H9 (cell line): Measurements from ENCODE around the gene C10orf105. TPM values are rescaled to one million over a fixed set of nuclear protein-coding genes. Genes with fewer than 3 reads are reported as not detected.

ENCODE experiments used
- DNase-seq: peaks from one replicate; pipeline ENCODE4 v3.0.0-alpha.2; 2017
- H2AFZ ChIP-seq: one replicate; pipeline ENCODE4 v1.6.1; 2013; ENCODE audit warnings: mild to moderate bottlenecking, low read length, control low read depth, moderate library complexity
- H2AK5ac ChIP-seq: 2 replicates; pipeline ENCODE4 v1.6.1; 2013; ENCODE audit warnings: low read length, control low read depth, mixed read lengths; ENCODE audit not compliant: insufficient read length
- H2BK120ac ChIP-seq: one replicate; pipeline ENCODE4 v1.6.1; 2013; ENCODE audit warnings: low read depth, mild to moderate bottlenecking, low read length, control low read depth, inconsistent platforms; ENCODE audit not compliant: poor library complexity, severe bottlenecking
- H2BK12ac ChIP-seq: 2 replicates; pipeline ENCODE4 v1.6.1; 2013; ENCODE audit warnings: low read length, control low read depth, mixed read lengths, low read depth; ENCODE audit not compliant: insufficient read length
- H2BK15ac ChIP-seq: 2 replicates; pipeline ENCODE4 v1.6.1; 2013; ENCODE audit warnings: low read depth, low read length, control low read depth
- H2BK20ac ChIP-seq: one replicate; pipeline ENCODE4 v1.6.1; 2013; ENCODE audit warnings: low read depth, mild to moderate bottlenecking, low read length, control low read depth, inconsistent platforms; ENCODE audit not compliant: poor library complexity, severe bottlenecking
- H2BK5ac ChIP-seq: 2 replicates; pipeline ENCODE4 v1.6.1; 2013; ENCODE audit warnings: low read length, control low read depth, mixed read lengths; ENCODE audit not compliant: insufficient read length
- H3K14ac ChIP-seq: 2 replicates; pipeline ENCODE4 v1.6.1; 2013; ENCODE audit warnings: low read length, control low read depth; ENCODE audit not compliant: insufficient read depth
- H3K18ac ChIP-seq: 2 replicates; pipeline ENCODE4 v1.6.1; 2013; ENCODE audit warnings: low read depth, mild to moderate bottlenecking, mixed read lengths, low read length, control low read depth; ENCODE audit not compliant: insufficient read length
- H3K23ac ChIP-seq: 2 replicates; pipeline ENCODE4 v1.6.1; 2013; ENCODE audit warnings: low read length, control low read depth, mixed read lengths, low read depth; ENCODE audit not compliant: insufficient read length
- H3K23me2 ChIP-seq: 2 replicates; pipeline ENCODE4 v1.6.1; 2013; ENCODE audit warnings: low read depth, mild to moderate bottlenecking, mixed read lengths, low read length, control low read depth; ENCODE audit not compliant: insufficient read length, poor library complexity, severe bottlenecking
- H3K27ac ChIP-seq: 2 replicates; pipeline ENCODE4 v1.5.1; 2013; ENCODE audit warnings: low read length, control low read depth, mixed read lengths, low read depth; ENCODE audit not compliant: insufficient read length
- H3K27me3 ChIP-seq: 2 replicates; pipeline ENCODE4 v1.6.1; 2013; ENCODE audit warnings: low read length, control low read depth, inconsistent platforms; ENCODE audit not compliant: insufficient read depth
- H3K4ac ChIP-seq: 2 replicates; pipeline ENCODE4 v1.6.1; 2013; ENCODE audit warnings: low read depth, mild to moderate bottlenecking, control low read depth, inconsistent platforms, low read length, moderate library complexity
- H3K4me1 ChIP-seq: 2 replicates; pipeline ENCODE4 v1.6.1; 2013; ENCODE audit warnings: low read length, control low read depth, inconsistent platforms; ENCODE audit not compliant: insufficient read depth
- H3K4me2 ChIP-seq: 2 replicates; pipeline ENCODE4 v1.6.1; 2013; ENCODE audit warnings: low read length, control low read depth, mixed read lengths; ENCODE audit not compliant: insufficient read length, insufficient read depth
- H3K56ac ChIP-seq: 2 replicates; pipeline ENCODE4 v1.6.1; 2013; ENCODE audit warnings: low read depth, mild to moderate bottlenecking, mixed read lengths, low read length, control low read depth; ENCODE audit not compliant: insufficient read length
- H3K79me1 ChIP-seq: 2 replicates; pipeline ENCODE4 v1.6.1; 2013; ENCODE audit warnings: low read depth, mild to moderate bottlenecking, moderate library complexity, low read length, control low read depth, inconsistent platforms; ENCODE audit not compliant: insufficient read depth, poor library complexity, severe bottlenecking
- H3K79me2 ChIP-seq: 2 replicates; pipeline ENCODE4 v1.6.1; 2013; ENCODE audit warnings: low read length, control low read depth, inconsistent platforms; ENCODE audit not compliant: insufficient read depth
- H3K9ac ChIP-seq: 2 replicates; pipeline ENCODE4 v1.6.1; 2013; ENCODE audit warnings: low read length, control low read depth, mixed read lengths; ENCODE audit not compliant: insufficient read length; ENCODE audit errors: extremely low read depth
- H3K9me3 ChIP-seq: one replicate; pipeline ENCODE4 v1.6.1; 2013; ENCODE audit warnings: low read depth, low read length, inconsistent platforms; ENCODE audit not compliant: control insufficient read depth
- H3T11ph ChIP-seq: one replicate; pipeline ENCODE4 v1.6.1; 2013; ENCODE audit warnings: mild to moderate bottlenecking, low read length, control low read depth, inconsistent platforms
- H4K20me1 ChIP-seq: one replicate; pipeline ENCODE4 v1.6.1; 2013; ENCODE audit not compliant: control insufficient read depth, insufficient read length, insufficient read depth
- H4K5ac ChIP-seq: 2 replicates; pipeline ENCODE4 v1.6.1; 2013; ENCODE audit warnings: low read depth, mild to moderate bottlenecking, mixed read lengths, low read length, control low read depth; ENCODE audit not compliant: insufficient read length
- H4K8ac ChIP-seq: replicated peaks from 2 replicates; pipeline ENCODE4 v1.6.1; 2013; ENCODE audit warnings: low read length, control low read depth, mixed read lengths, low read depth; ENCODE audit not compliant: insufficient read length
- H4K91ac ChIP-seq: 2 replicates; pipeline ENCODE4 v1.6.1; 2013; ENCODE audit warnings: low read depth, mild to moderate bottlenecking, moderate library complexity, mixed read lengths, low read length, control low read depth; ENCODE audit not compliant: insufficient read length
- H3K27ac Mint-ChIP-seq, 3 experiments: 2 replicates in 2 of 3; 3 replicates in 1 of 3; pipeline ENCODE4 v1.8.0; 2020 to 2021; ENCODE audit warnings: mixed read lengths in 3 of 3, mild to moderate bottlenecking in 1 of 3, moderate library complexity in 1 of 3
- H3K27me3 Mint-ChIP-seq: 2 replicates; pipeline ENCODE4 v1.8.0; 2021; ENCODE audit warnings: low read depth, mild to moderate bottlenecking, moderate library complexity, mixed read lengths
- H3K36me3 Mint-ChIP-seq, 3 experiments: 2 replicates in 2 of 3; 3 replicates in 1 of 3; pipeline ENCODE4 v1.8.0; 2020 to 2021; ENCODE audit warnings: low read depth in 3 of 3, mixed read lengths in 3 of 3; ENCODE audit not compliant: insufficient read depth in 1 of 3
- H3K4me1 Mint-ChIP-seq, 2 experiments: 2 replicates each; pipeline ENCODE4 v1.8.0; 2020; ENCODE audit warnings: mixed read lengths in 2 of 2
- H3K4me3 Mint-ChIP-seq, 2 experiments: 2 replicates in 1 of 2; 3 replicates in 1 of 2; pipeline ENCODE4 v1.8.0; 2020 to 2021; ENCODE audit warnings: mild to moderate bottlenecking in 2 of 2, mixed read lengths in 2 of 2, moderate library complexity in 1 of 2
- H3K9me3 Mint-ChIP-seq, 2 experiments: 2 replicates in 1 of 2; 3 replicates in 1 of 2; pipeline ENCODE4 v1.8.0; 2020; ENCODE audit warnings: mild to moderate bottlenecking in 2 of 2, mixed read lengths in 2 of 2, moderate library complexity in 1 of 2
- WGBS: extraction: QIAGEN DNeasy Blood & Tissue Kit; methylation state at CpG from one replicate; pipeline ENCODE4 v1.1.7; 2013; ENCODE audit warnings: missing lambda C conversion rate, low lambda C conversion rate, mixed read lengths; ENCODE audit not compliant: insufficient read length; ENCODE audit errors: extremely low coverage; 5-methylcytosine and 5-hydroxymethylcytosine counted together
- total RNA-seq: library from RNA; stranded (reverse); gene quantifications from 2 replicates; pipeline ENCODE4 v1.2.1, GENCODE V29; 2021
- TF ChIP-seq, protein P1 (sequence below): fragments of 200-600 bp; sonication (generic); conservative IDR thresholded peaks from 3 replicates; pipeline ENCODE4 v1.8.0; 2021; ENCODE audit warnings: antibody characterized with exemption, mild to moderate bottlenecking

C10orf105 gene
- total RNA-seq, 1 experiment from 2014 or later: 0.26 TPM

DNA sequence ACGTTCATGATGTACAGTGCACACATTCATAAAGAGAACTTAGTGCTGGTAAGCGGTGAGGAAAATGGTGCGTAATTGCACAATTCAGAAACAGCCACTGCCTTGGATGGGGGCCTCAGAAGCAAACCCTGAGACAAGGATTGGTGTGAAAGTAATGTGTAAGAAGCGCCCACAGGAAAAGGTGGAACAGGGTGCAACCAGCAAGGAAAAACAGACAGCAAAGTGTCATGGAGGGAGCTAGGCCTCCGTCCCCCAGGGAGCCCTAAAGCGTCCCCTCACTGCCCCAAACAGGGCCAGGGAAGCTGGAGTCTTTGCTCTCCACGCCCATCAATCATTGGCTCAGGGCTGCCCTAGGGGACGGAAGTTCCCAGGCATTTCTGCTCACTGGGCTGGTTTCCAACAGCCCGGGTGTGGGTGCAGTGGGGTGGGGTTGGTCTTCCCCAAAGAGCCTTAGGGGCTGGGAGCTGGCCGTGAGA is 9.6 kb upstream of the C10orf105 start:
- Histone ChIP-seq H2AK5ac (no peak overlapping the region), H2BK120ac (no peak overlapping the region), H3K23ac (no peak overlapping the region), H4K8ac (no peak overlapping the region), H3K27me3 (no peaks in the 10 kb centered on the region; the same call in 1 of the 2 replicates), H3K23me2 (no peaks in the 10 kb centered on the region), H4K91ac (no peak overlapping the region), H3K18ac (no peak overlapping the region), H3K4me2 (no peak overlapping the region), H3T11ph (no peak overlapping the region), H3K9ac (no peak overlapping the region), H3K79me1 (no peaks in the 10 kb centered on the region), H3K14ac (no peak overlapping the region), H2BK20ac (no peak overlapping the region), H3K79me2 (no peaks in the 10 kb centered on the region), H3K9me3 (no peaks in the 10 kb centered on the region), H4K20me1 (no peaks in the 10 kb centered on the region), H2BK5ac (no peak overlapping the region), H2BK12ac (no peak overlapping the region), H3K56ac (no peak overlapping the region), H3K4ac (no peak overlapping the region), H3K27ac (no peak overlapping the region), H2BK15ac (no peak overlapping the region), H4K5ac (no peak overlapping the region), H3K4me1 (no peaks in the 10 kb centered on the region), H2AFZ (no peak overlapping the region)
- Mint-ChIP-seq H3K27me3 (peaks cover 3% of the 10 kb centered on the region), H3K4me3 (no peak overlapping the region), H3K36me3 (no peaks in the 10 kb centered on the region), H3K27ac (0 out of 7 replicates have a peak overlapping the region, but pooled peaks of 1 of the 3 experiments have one; percentile 57), H3K4me1 (peaks cover 4 to 7% of the 10 kb centered on the region in 2 experiments; a peak in 3 of 4 replicates), H3K9me3 (no peaks in the 10 kb centered on the region)
- DNase-seq: no peak
- TF ChIP-seq, protein P1, sequence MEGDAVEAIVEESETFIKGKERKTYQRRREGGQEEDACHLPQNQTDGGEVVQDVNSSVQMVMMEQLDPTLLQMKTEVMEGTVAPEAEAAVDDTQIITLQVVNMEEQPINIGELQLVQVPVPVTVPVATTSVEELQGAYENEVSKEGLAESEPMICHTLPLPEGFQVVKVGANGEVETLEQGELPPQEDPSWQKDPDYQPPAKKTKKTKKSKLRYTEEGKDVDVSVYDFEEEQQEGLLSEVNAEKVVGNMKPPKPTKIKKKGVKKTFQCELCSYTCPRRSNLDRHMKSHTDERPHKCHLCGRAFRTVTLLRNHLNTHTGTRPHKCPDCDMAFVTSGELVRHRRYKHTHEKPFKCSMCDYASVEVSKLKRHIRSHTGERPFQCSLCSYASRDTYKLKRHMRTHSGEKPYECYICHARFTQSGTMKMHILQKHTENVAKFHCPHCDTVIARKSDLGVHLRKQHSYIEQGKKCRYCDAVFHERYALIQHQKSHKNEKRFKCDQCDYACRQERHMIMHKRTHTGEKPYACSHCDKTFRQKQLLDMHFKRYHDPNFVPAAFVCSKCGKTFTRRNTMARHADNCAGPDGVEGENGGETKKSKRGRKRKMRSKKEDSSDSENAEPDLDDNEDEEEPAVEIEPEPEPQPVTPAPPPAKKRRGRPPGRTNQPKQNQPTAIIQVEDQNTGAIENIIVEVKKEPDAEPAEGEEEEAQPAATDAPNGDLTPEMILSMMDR: no peak
- WGBS: no CpG with 5 or more reads among the region's 10 CpGs
